ENCODE measurements around the gene PIP4K2A.

The PIP4K2A gene

DNA sequence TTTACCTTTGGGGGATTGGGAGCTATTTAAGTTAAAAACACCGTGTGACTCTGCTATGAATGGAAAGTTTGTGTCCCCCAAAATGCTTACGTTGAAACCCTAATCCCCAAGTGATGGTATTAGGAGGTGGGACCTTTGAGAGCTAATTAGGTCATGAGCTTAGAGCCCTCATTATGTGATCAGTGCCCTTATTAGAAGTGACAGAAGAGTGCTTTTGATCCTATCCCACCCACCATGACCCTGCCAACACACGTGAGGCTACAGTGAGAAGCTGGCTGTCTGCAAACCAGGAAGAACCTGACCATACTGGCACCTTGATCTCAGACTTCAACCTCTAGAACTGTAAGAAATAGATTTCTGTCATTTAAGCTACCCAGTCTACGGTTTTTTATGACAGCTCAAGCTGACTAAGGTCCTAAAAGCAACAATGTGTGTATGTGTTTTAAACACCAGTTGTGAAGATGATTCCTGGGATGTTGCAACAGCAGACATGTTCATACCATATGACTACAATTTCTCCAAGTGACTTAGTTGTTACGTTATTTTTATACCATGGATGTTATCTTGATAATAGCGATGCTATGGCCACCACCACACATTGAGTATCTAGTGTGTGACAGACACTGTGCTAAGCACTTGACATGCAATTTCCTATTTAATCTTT is 124.4 kb downstream of the PIP4K2A start:
- DNase-seq: no peak

GRCh38 chr10:22588462-22588861 is 125.9 kb downstream of the PIP4K2A start:
- DNase-seq: no peak

GRCh38 chr10:22583683-22584082 is 130.7 kb downstream of the PIP4K2A start:
- DNase-seq: no peak

GRCh38 chr10:22581461-22581860 is 132.9 kb downstream of the PIP4K2A start:
- no peak for DNase-seq

DNA sequence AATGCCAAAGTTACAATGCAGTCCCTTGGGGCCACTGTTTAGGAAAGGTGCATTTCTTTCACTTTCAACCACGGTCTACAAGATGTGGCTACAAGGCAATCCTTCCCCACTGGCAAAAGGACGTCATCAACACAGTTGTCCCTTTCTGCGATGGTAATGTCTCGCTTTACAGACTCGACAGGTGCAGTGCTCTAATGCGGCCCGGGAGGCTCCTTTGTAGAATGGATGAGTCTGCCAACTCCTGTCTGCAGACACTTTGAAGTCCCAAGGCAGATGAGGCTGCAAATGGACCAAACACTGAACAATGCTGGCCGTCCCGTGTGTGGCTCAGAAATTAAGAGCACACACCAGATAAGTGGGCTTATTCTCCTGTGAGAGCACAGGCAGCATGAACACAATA is 133.7 kb downstream of the PIP4K2A start:
- no peak for DNase-seq

GRCh38 chr10:22579826-22580225 is 134.6 kb downstream of the PIP4K2A start:
- DNase-seq: no peak

GRCh38 chr10:22573820-22574569 is 140.4 kb downstream of the PIP4K2A start:
- DNase-seq: no peak

DNA sequence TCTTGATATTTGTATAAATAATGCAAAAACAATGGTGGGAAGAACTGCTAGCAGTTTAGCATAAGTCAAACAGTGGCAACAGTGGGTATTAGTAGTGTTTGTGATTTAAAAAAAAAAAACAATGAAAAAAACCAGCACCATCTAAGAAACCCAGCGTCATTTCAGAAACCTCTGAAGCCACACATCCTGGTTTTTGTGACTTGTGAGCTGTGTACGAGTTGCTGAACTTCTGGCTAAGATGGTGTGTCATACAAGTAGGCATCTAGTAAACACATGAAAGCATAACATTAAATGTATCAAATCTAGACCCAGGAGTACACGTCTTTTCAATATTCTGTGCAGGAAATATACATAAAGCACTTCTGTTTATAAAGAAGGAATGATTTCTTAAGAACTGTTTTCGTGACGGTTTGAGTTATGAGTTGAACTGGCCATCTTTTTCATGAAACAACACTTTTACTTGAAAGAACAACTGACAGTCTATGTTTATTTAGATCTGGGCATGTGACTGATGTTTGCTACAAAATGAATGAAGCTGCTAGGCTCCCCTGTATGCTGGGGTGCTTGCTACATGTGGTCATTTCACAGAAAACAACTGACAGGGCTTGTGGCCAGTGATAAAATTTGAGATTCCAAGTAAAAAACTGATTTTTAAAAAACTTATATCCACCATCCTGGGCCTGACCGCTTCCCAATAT is 143.5 kb downstream of the PIP4K2A start:
- no peak for DNase-seq

GRCh38 chr10:22570234-22570633 is 144.1 kb downstream of the PIP4K2A start:
- DNase-seq: no peak

GRCh38 chr10:22568928-22569327 is 145.4 kb downstream of the PIP4K2A start:
- DNase-seq: no peak

DNA sequence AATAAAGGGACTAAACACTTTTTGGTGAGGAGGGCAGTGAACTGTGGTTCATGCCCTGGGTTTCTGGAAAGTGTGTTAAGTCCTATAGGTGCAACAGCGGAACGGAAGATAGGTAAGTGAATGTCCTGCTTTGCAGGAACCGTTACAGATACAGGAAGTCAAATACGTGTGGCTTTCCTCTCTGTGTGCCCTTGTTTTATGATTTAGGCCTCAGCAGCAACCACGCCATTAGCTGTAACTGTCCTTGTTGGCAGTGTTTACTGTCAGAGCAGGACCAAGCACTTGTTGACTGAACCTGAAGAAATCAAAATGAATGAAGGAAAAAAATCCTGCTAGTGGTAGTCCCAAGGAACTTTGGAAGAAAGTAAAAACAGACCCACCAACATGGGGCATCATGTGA is 150.3 kb downstream of the PIP4K2A start:
- DNase-seq: no peak

DNA sequence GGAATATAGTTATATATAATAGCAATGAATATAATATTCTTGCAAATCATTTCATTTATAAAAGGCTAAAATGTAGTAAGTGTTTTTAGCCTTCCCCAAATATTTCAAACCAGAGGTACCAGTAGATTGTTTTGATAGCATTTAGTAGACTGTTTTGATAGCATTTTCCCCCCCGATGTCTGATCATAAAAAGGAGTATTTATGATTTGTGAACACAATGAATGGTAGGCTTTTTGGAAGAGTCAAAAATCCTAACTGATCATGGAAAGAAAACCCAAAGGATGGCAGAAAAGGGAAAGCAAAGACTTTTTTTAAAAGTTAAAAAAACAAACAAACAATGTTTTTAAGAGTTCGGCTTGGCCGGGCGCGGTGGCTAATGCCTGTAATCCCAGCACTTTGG is 152.5 kb downstream of the PIP4K2A start:
- no peak for DNase-seq

GRCh38 chr10:22560913-22561239 is 153.5 kb downstream of the PIP4K2A start:
- DNase-seq: no peak

DNA sequence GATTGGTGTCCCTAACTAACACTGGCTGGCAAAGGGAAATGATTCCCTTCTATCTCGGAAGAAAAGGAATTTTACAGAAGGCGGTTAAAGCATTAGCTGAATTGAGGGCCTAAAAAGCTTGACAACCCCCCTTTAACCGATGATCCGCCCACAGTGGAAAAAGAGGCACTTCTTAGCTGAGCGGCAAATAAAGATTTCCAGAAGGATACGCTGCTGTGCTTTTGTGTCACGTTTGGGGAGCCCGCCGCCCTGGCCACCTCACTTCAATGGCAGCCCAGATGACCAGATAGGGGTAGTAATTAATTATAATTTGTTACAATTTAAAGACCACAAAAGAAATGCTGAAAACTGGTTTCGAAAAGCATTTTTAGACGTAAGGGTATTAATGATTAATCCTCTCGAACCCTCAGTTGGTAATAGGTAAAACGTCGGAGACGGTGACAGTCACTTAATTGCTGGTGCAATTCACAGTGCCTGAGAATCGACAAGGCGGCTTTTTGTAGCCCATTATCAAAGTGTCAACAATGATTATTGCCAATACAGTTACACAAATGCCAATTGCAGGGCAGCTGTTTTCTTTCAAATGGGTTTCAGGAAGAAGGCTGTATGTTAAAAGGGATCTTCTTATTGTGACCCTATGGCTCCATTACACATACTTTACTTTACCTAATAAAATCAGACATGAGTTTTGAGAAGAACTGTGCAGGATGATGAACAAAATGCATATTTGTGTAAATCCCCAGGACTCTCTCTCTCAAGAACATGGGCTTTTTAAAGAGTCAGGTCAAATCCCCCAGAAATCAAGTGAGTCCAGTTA is 154.1 kb downstream of the PIP4K2A start:
- no peak for DNase-seq

DNA sequence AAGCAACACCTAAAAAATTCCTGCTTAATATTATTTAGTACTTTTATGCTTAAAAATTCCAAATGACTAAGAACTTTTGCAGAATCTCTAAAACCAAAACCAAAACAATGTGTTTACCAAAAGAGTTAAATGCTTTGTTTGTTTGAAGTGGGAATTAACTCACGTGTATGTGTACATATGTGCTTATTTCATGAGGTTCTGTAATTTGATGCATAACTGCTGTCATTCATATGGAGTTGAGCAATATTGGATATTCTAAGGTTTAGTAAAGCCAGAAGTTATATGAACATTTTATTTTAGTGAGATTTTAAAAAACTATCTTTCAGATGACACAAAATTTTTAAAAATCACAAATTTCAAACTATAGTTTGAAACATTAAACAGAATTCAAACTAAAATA is 157.1 kb downstream of the PIP4K2A start:
- DNase-seq: no peak

DNA sequence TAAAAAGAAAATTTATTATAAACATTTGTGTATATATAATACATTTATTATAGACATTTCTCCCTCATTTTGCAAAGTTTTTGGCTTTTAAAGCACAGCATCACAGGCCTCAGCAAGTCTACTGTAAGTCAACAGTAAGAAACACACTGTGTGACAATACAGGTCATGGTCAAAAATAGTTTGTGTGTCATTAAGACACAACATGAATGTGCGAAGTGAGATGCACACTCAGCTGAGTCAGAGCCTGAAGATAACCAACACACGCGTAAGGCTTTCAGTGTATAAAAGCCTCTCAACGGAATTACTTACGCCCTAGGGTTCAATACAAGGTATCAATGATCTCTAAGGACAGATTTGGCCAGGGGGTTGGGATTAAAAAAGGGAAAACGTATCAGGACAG is 157.6 kb downstream of the PIP4K2A start:
- DNase-seq: no peak

GRCh38 chr10:22554461-22555182 is 159.8 kb downstream of the PIP4K2A start:
- peak; percentile 76 for DNase-seq

DNA sequence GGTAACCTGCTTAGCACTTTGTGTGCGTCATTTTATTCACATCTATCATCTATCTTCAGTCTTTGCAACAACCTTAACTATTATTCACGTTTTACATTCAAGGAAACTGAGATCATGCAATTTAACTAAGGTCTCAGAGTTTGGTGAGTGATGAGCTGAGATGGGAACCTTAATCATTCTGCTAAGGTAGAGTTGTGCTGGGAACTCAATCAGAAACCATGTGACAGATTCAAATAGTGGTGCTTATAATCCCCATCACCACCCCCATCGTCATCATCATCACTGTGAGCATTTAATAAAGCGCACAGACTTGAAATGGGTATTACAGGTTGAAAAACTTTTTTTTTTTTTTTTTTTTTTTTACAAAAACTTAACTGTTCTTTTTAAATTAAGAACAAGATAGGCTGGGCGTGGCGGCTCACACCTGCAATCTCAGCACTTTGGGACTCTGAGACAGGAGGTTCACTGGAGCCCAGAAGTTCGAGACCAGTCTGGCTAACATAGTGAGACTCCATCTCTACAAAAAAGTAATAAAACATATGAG is 160.9 kb downstream of the PIP4K2A start:
- DNase-seq: no peak

GRCh38 chr10:22552888-22553378 is 161.4 kb downstream of the PIP4K2A start:
- no peak for DNase-seq

- DNase-seq: no peak
Observed at GRCh38 chr10:22551681-22552365, 162.6 kb downstream of the PIP4K2A start.

DNA sequence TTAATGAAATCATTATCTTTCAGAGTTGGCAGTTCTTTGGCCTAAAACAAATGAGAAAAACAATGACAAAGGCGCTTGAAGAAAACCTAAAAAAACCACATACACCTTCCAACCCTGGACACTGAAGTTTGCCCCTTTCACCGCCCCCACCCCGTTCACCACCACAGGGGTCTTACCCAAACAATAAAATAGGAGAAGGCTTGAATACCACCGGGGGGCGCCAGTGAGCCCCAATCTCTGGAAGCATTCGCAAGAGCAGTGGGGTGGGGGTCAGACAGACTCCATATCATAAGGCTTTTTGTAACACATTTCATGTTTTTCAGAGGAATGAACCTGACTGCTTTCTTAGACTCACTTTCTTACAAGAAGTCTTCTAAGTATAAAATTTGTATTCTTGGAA is 163.6 kb downstream of the PIP4K2A start:
- peak; percentile 56 for DNase-seq
